Motor neuron (in vitro differentiated cells): Measurements from ENCODE around the gene NUP62. TPM values are rescaled to one million over a fixed set of nuclear protein-coding genes. Genes with fewer than 3 reads are reported as not detected.
"Not testable (repeated sequence)": the region's sequence is repeated elsewhere in the genome, so short reads cannot be mapped to it uniquely, and the experiment has no call there.

Source experiments
- ATAC-seq, 8 experiments: fragments of 200-7000 bp; cut with Tn5 transposase; replicated peaks in 6 of 8; 2 replicates each; pipeline ENCODE4 v1.8.0; 2021; ENCODE audit warnings: mild to moderate bottlenecking in 8 of 8, moderate library complexity in 8 of 8
- H3K27ac ChIP-seq, 2 donors: fragments of 250-450 bp; sonication (Bioruptor Pico); 2 replicates each; pipeline ENCODE4 v1.9.0; 2021; ENCODE audit warnings: antibody characterized with exemption in 2 of 2, mild to moderate bottlenecking in 2 of 2, moderate library complexity in 1 of 2
- H3K4me1 ChIP-seq, 2 donors: fragments of 250-450 bp; sonication (Bioruptor Pico); replicated peaks in 1 of 2; 2 replicates each; pipeline ENCODE4 v1.6.1; 2021; ENCODE audit warnings: antibody characterized with exemption in 2 of 2, mild to moderate bottlenecking in 2 of 2, moderate library complexity in 1 of 2
- H3K4me3 ChIP-seq, 5 donors: fragments of 250-450 bp; sonication (Bioruptor Pico); 2 replicates each; pipeline ENCODE4 v1.9.0; 2021; ENCODE audit warnings: antibody characterized with exemption in 5 of 5, mild to moderate bottlenecking in 5 of 5, moderate library complexity in 4 of 5
- WGBS, 10 experiments: fragments of 450-650 bp; shearing (Covaris generic); methylation state at CpG; one replicate each; pipeline ENCODE4 v1.0.0; 2022; 5-methylcytosine and 5-hydroxymethylcytosine counted together
- in situ Hi-C, 9 experiments: fragments of 400-800 bp; cut with MboI; loops; one replicate each; pipeline ENCODE4 v1.15.0; 2021; ENCODE audit warnings: low sequenced_read_pairs in 9 of 9, low pct_unique_long_range_greater_than_20kb in 2 of 9; ENCODE audit not compliant: unreplicated experiment in 9 of 9
- total RNA-seq, 8 experiments: library from RNA; unstranded; fragments of 300-600 nt; gene quantifications; 2 replicates each; pipeline versions ENCODE4 v1.2.3 to v1.2.4, GENCODE V29; 2022

NUP62 gene
- total RNA-seq, 8 experiments from 2014 or later: 26.2 to 67.4 (median 31.6) TPM

- no peak overlapping the region for H3K27ac ChIP-seq
- in situ Hi-C loops: loop anchor here in 3 of 9 experiments (10.0 to 25.0 kb wide), 2 partner anchors 53 to 206 kb away; no protein-coding TSS in a partner anchor
- no peak for ATAC-seq
Measured at GRCh38 chr19:49931293-49932040, 2.2 kb upstream of the NUP62 start.

GRCh38 chr19:49930483-49931011 lies 1.2 kb upstream of the NUP62 start:
- Histone ChIP-seq H3K4me3 (peak overlapping the region; percentile 73 to 98 (median 80)), H3K4me1 (peaks cover 18 to 22% of the 10 kb centered on the region in 2 donors), H3K27ac (peak overlapping the region; percentile 97 to 98)
- no peak for ATAC-seq
- 0 to 40% (median 29%) methylated on average over 1 to 6 of the region's 15 CpGs; no CpG with 5 or more reads in 7 of the 10 experiments for WGBS, 10 experiments
- in situ Hi-C loops: loop anchor here in 3 of 9 experiments (10.0 to 25.0 kb wide), 2 partner anchors 54 to 207 kb away; no protein-coding TSS in a partner anchor

More at GRCh38 chr19:49931293-49932040, 2.2 kb upstream of the NUP62 start:
- peaks cover 18 to 22% of the 10 kb centered on the region in 2 donors for H3K4me1 ChIP-seq
- peak overlapping the region; percentile 73 to 98 (median 80) for H3K4me3 ChIP-seq
- WGBS, 10 experiments: 76 to 100% (median 97%) methylated on average over 1 to 7 of the region's 7 CpGs; no CpG with 5 or more reads in 1 of the 10 experiments

GRCh38 chr19:49929611-49930482 lies 543 bp upstream of the NUP62 start:
- 0 to 29% (median 0%) methylated on average over 1 to 8 of the region's 43 CpGs; no CpG with 5 or more reads in 3 of the 10 experiments for WGBS, 10 experiments
- H3K4me1 ChIP-seq: peaks cover 20 to 25% of the 10 kb centered on the region in 2 donors
- in situ Hi-C loops: loop anchor here in 3 of 9 experiments (10.0 to 25.0 kb wide), 2 partner anchors 55 to 207 kb away; no protein-coding TSS in a partner anchor
- peak overlapping the region; percentile 97 to 98 for H3K27ac ChIP-seq
- peak overlapping the region; percentile 73 to 98 (median 80) for H3K4me3 ChIP-seq
- peak; percentile 77 to 87 (median 83) for ATAC-seq

GRCh38 chr19:49927526-49928264 lies 1.6 kb downstream of the NUP62 start:
- ATAC-seq: no peak
- peaks cover 41 to 43% of the 10 kb centered on the region in 2 donors for H3K4me1 ChIP-seq
- peak overlapping the region; percentile 97 to 98 for H3K27ac ChIP-seq
- in situ Hi-C loops: loop anchor here in 2 of 9 experiments (25.0 kb wide), 1 partner anchor 210 kb away; no protein-coding TSS in a partner anchor
- 67 to 100% (median 81%) methylated on average over 3 to 9 of the region's 14 CpGs; no CpG with 5 or more reads in 1 of the 10 experiments for WGBS, 10 experiments
- H3K4me3 ChIP-seq: peak overlapping the region in 3 of 5 donors; percentile 73 to 86 (median 75)

- no peak for ATAC-seq
- H3K27ac ChIP-seq: no peak overlapping the region
- no peak overlapping the region for H3K4me3 ChIP-seq
- in situ Hi-C loops: loop anchor here in 2 of 9 experiments (25.0 kb wide), 1 partner anchor 211 kb away; no protein-coding TSS in a partner anchor
- WGBS, 10 experiments: 67 to 100% (median 91%) methylated on average over 1 to 5 of the region's 10 CpGs; no CpG with 5 or more reads in 2 of the 10 experiments
- peaks cover 43 to 46% of the 10 kb centered on the region in 2 donors for H3K4me1 ChIP-seq
Measured at GRCh38 chr19:49926515-49926914, 2.8 kb downstream of the NUP62 start.

GRCh38 chr19:49925486-49925885 lies 3.8 kb downstream of the NUP62 start:
- WGBS, 10 experiments: 88 to 100% (median 100%) methylated on average over 1 to 5 of the region's 5 CpGs
- in situ Hi-C loops: loop anchor here in 2 of 9 experiments (25.0 kb wide), 1 partner anchor 212 kb away; no protein-coding TSS in a partner anchor
- Histone ChIP-seq H3K4me1 (peaks cover 38 to 42% of the 10 kb centered on the region in 2 donors), H3K27ac (no peak overlapping the region), H3K4me3 (no peak overlapping the region)
- ATAC-seq: no peak

- H3K27ac ChIP-seq: peak overlapping the region; percentile 95 to 96
- 93 to 100% (median 100%) methylated on average over 1 to 5 of the region's 13 CpGs; no CpG with 5 or more reads in 3 of the 10 experiments for WGBS, 10 experiments
- not testable (repeated sequence) for H3K4me3 ChIP-seq, ATAC-seq
- in situ Hi-C loops: loop anchor here in 2 of 9 experiments (25.0 kb wide), 1 partner anchor 212 kb away; no protein-coding TSS in a partner anchor
- peaks cover 38 to 42% of the 10 kb centered on the region in 2 donors for H3K4me1 ChIP-seq
Measured at GRCh38 chr19:49924881-49925210, 4.5 kb downstream of the NUP62 start.

GRCh38 chr19:49924004-49924880 lies 5.1 kb downstream of the NUP62 start:
- 60% methylated on average over 2 of the region's 25 CpGs; no CpG with 5 or more reads in 8 of the 10 experiments for WGBS, 10 experiments
- ATAC-seq: peak in 5 of 8 experiments; percentile 60 to 84 (median 76)
- Histone ChIP-seq H3K4me3 (peak overlapping the region; percentile 6 to 29 (median 12)), H3K4me1 (peaks cover 38 to 42% of the 10 kb centered on the region in 2 donors), H3K27ac (peak overlapping the region; percentile 95 to 96)
- in situ Hi-C loops: no loop called here

- Histone ChIP-seq H3K4me3 (peak overlapping the region in 2 of 5 donors; percentile 22 to 29), H3K27ac (peak overlapping the region; percentile 95 to 96), H3K4me1 (peaks cover 36 to 41% of the 10 kb centered on the region in 2 donors)
- WGBS, 10 experiments: 67 to 100% (median 80%) methylated on average over 1 to 12 of the region's 31 CpGs; no CpG with 5 or more reads in 2 of the 10 experiments
- ATAC-seq: peak in 1 of 8 experiments; percentile 2
- in situ Hi-C loops: no loop called here
Measured at GRCh38 chr19:49923055-49924003, 6.0 kb downstream of the NUP62 start.
